Epithelial cell of proximal tubule (primary cell): ENCODE measurements around the gene EXD3. TPM values are rescaled to one million over a fixed set of nuclear protein-coding genes. Genes with fewer than 3 reads are reported as not detected.

Source experiments
- DNase-seq: peaks from one replicate; pipeline ENCODE4 v3.0.0-alpha.2; 2011; ENCODE audit warnings: low read depth
- H3K4me3 ChIP-seq: 2 replicates; pipeline ENCODE4 v1.5.1; 2011; ENCODE audit warnings: low read depth, mild to moderate bottlenecking, low read length
- total RNA-seq: library from RNA; depleted of rRNA; stranded (reverse); fragments of >200 nt; gene quantifications from 2 replicates; pipeline ENCODE4 v1.2.3, GENCODE V29; 2015
- TF ChIP-seq, protein P1 (sequence below): conservative IDR thresholded peaks from 2 replicates; pipeline ENCODE4 v1.5.1; 2012; ENCODE audit warnings: low read depth, mild to moderate bottlenecking, low read length

Gene EXD3
- total RNA-seq, 1 donor from 2014 or later, result 29.2 TPM

DNA sequence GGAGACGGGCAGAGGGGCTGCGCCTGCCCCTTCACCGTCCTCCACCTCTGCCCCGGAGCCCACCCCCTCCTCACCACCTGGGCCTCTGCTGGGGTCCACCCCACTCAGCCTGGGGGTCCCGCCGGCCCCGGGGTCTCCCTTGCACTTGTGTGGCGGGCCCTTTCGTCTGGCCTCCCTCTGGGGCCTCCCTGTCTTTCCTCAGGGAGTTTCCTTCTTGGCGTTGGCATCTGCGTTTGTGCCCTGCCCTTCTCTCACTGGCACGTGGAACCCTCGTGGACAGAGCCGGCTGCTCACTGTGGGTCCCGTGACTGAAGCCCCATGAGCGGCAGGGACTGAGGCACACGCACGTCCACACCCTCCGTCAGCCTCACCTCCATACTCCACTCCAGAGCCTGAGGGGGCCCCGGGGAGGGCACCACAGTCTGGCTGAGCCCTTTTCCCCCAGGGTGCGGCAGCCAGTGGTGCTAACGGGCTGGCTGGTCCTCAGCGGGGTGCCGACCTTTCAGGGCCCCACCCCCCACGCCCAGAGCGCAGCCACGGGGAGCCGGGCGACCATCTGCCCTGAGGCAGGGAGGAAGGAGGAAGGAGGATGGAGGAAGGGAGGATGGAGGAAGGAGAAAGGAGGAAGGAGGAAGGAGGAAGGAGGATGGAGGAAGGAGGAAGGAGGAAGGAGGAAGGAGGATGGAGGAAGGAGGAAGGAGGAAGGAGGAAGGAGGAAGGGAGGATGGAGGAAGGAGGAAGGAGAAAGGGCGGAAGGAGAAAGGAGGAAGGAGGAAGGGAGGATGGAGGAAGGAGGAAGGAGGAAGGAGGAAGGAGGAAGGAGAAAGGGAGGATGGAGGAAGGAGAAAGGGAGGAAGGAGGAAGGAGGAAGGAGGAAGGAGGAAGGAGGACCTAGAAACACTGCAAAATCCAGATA is 67.9 kb downstream of the EXD3 start:
- TF ChIP-seq, protein P1, sequence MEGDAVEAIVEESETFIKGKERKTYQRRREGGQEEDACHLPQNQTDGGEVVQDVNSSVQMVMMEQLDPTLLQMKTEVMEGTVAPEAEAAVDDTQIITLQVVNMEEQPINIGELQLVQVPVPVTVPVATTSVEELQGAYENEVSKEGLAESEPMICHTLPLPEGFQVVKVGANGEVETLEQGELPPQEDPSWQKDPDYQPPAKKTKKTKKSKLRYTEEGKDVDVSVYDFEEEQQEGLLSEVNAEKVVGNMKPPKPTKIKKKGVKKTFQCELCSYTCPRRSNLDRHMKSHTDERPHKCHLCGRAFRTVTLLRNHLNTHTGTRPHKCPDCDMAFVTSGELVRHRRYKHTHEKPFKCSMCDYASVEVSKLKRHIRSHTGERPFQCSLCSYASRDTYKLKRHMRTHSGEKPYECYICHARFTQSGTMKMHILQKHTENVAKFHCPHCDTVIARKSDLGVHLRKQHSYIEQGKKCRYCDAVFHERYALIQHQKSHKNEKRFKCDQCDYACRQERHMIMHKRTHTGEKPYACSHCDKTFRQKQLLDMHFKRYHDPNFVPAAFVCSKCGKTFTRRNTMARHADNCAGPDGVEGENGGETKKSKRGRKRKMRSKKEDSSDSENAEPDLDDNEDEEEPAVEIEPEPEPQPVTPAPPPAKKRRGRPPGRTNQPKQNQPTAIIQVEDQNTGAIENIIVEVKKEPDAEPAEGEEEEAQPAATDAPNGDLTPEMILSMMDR, result no peak
- DNase-seq, result no peak
- no peak overlapping the region for H3K4me3 ChIP-seq

DNA sequence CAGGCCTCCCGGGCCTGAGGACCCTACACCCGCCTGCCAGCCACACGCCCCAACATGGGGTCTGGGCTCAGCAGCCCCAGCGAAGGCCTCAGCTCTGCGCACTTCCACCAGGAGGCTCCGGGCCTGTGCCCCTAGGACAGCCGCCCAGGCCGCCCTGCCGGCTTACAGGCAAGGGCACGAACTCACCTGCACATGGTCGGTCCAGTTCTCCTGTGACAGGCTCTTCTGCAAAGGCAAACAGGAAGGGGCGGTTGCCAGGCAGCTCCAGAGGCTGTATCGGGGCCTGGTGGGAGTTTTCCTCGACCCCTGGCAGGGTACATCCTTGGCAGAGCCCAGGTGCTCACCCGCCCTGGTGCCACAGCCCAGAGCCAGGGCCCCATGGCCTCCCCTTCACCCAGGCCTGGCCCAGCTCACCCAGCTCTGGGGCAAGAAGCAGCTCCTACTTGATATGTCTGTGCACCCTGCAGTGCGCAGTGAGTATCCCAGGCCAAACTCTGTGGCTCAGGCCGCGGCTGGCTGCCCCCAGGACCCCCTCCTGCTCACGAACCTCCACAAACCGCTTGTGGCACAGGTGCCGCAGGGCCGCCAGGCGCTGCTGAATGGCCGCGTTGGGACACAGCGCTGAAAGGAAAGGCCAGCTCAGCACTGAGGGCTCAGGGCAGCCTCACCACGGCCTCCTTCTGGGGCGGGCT is 68.7 kb downstream of the EXD3 start:
- TF ChIP-seq, protein P1, result no peak

DNA sequence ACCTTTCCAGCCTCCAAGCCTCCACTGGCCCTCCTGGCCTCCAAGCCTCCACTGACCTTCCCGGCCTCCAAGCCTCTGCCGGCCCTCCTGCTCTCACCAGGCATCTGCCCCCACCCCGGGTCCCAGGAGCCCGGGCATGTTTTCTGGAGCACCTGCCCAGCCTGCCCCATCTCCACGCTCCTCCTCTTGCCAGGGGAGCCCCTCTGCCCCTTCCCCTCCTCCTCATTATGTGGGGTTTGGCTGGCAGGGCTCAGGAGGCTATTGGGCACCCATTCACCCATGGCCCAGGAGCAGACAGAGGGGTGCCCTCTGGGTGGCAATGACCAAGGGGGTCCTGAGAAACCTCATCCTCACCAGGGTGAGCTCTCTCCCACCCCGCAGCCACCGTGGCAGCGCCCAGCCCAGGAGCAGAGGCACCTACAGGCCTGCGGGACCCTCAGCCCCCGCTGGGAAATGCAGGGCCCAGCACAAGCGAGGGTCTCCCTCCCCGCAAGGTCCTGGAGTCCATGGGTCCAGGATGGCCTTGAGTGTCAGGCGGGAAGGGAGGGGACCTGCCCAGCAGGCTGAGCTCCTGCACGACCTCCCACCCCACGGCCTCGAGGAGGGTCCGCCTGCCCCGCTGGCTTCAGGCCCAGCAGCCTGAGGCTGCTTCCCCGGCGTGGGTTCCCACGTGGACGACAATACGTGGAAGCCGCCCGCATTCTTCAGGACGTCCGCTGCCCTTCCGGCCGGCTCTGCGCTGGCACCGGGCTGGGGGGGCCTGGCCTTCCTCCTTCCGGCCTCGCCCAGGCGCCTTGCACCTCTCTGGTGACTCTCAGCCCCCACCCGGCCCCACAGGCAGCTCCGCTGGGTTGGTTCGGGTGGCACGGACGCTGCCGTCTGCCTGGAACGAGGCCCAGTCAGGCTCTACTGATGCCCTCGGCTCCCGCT is 69.5 kb downstream of the EXD3 start:
- DNase-seq, result no peak
- H3K4me3 ChIP-seq, result no peak overlapping the region
- TF ChIP-seq, protein P1, result no peak

More for the DNA sequence above, 68.7 kb downstream of the EXD3 start:
- DNase-seq, result no peak
- no peak overlapping the region for H3K4me3 ChIP-seq

DNA sequence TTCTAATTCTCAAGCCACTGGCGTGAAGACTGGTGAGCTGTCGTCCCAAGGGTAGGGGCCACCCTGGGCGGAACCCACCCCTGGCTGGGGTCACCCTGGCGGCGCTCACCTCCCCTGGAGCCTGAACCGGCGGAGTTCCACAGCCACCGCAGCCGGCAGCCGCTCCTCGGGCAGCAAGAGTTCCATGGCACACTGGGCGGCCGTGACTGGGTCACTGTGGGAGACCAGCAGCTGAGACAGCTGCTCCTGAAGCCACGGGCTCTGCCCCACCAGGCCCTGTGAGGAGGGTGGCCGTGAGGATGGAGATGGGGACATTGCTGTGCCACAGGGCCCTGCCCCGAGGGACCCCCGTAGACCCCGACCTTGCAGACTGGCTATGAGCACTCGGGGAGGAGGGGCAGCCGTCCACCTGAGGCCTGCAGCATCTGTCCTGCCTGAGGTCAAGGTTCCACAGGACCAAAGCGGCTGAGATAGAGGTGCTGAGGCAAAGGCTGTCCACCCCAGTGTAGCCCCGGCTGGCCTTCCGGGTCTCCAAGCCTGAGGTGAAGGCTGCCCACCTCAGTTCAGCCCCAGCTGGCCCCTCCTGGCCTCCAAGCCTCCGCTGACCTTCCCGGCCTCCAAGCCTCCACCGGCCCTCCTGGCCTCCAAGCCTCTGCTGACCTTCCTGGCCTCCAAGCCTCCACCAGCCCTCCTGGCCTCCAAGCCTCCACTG is 70.3 kb downstream of the EXD3 start:
- no peak overlapping the region for H3K4me3 ChIP-seq
- TF ChIP-seq, protein P1, result no peak
- DNase-seq, result no peak

DNA sequence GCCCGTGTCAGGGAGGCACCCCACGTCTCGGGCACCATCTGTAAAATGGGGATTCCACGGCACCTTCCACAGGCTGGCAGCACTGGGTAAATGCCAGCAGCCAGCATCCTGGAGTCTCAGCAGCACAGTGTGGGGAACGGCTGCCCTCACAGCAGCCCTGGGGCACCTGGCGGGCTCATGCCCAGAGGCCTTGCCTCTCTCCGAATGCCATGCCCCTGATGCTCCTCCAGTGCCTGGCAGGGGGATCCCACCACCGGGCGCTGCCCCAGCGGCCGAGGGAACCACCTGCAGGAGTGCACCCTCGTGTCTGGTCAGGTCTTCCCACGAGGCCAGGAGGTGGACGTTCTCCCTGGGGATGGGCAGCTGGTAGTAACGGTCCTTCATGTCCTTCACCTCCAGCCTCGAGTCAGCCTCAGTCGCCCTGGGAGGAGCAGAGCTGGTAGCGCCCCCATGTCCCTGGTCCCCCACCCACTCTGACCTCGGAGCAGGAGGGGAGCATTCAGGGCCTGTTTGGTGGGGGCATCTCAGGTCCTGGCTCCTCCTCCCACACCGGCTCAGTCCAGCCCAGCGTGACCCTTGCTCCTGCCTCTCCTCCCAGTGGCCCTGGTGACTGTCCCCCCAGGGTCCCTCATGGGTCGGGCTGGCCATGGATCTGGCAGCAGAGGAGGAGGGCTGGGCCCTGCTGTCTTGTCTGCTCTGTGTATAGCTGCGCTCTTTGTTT is 71.0 kb downstream of the EXD3 start:
- no peak for DNase-seq
- TF ChIP-seq, protein P1, result no peak
- H3K4me3 ChIP-seq, result no peak overlapping the region
